ENCODE data around the gene RHBDD3. TPM values are rescaled to one million over a fixed set of nuclear protein-coding genes. Genes with fewer than 3 reads are reported as not detected.
A peak's percentile ranks its signal among the peaks of the same experiment; 100 is the strongest.

The RHBDD3 gene
- total and polyA plus RNA-seq, 9 of the 15 experiments (the other 6 are each of a cell fraction or from before 2014, with no cell fraction given): 0.32 to 35.6 (median 14.0) TPM

- TF ChIP-seq SAFB (IDR thresholded peaks at IDR 0.05; ENCODE audit: borderline replicate concordance, low read depth, low read length) (peak; percentile 71; the same call in 1 of the 2 replicates), CEBPB (tag; IDR thresholded peaks at IDR 0.05) (peak; percentile 79), ZNF644 (tag; IDR thresholded peaks at IDR 0.05; ENCODE audit: low read depth) (no peak), TAF1 (IDR thresholded peaks at IDR 0.05; ENCODE audit: control insufficient read depth, extremely low read depth, insufficient read depth, low read length, severe bottlenecking) (peak; percentile 62), SP1 (CRISPR knock-in tag; IDR thresholded peaks at IDR 0.05) (peak; percentile 85; the same call in 1 of the 2 replicates), E4F1 (CRISPR knock-in tag; IDR thresholded peaks at IDR 0.05; ENCODE audit: borderline replicate concordance) (no peak), CBFB (CRISPR knock-in tag; IDR thresholded peaks at IDR 0.05) (no peak), PCBP2 (IDR thresholded peaks at IDR 0.05; ENCODE audit: low read depth, low read length, poor library complexity, severe bottlenecking) (no peak), ZNF253 (CRISPR knock-in tag; conservative IDR thresholded peaks at IDR 0.05) (no peak), ZNF398 (CRISPR knock-in tag; IDR thresholded peaks at IDR 0.05) (no peak), IRF2 (CRISPR knock-in tag; IDR thresholded peaks at IDR 0.05) (no peak), NONO (IDR thresholded peaks at IDR 0.05; ENCODE audit: low read depth in 2 of 2, low read length in 1 of 2) (peak in 1 of 2 experiments; percentile 99; a peak in 2 of 4 replicates), HOMEZ (CRISPR knock-in tag; IDR thresholded peaks at IDR 0.05) (no peak), NELFE (IDR thresholded peaks at IDR 0.05; ENCODE audit: insufficient read depth, insufficient read length) (no peak), ATF7 (IDR thresholded peaks at IDR 0.05) (peak; percentile 100), CTBP1 (IDR thresholded peaks at IDR 0.05; ENCODE audit: borderline replicate concordance) (peak; percentile 49; the same call in 1 of the 2 replicates), OTX1 (CRISPR knock-in tag; IDR thresholded peaks at IDR 0.05) (no peak), ZNF668 (CRISPR knock-in tag; IDR thresholded peaks at IDR 0.05) (no peak), ZNF79 (CRISPR knock-in tag; IDR thresholded peaks at IDR 0.05; ENCODE audit: low read depth) (no peak)
Observed at GRCh38 chr22:29267858-29268510, at the start of gene RHBDD3, which contains the start of gene EWSR1 (continued).

All from K562 (cell line).